GM13976 (cell line): ENCODE measurements around the gene MLXIPL.

ENCODE experiments used
- DNase-seq: peaks from one replicate; pipeline ENCODE4 v3.0.0; 2012; ENCODE audit warnings: low spot score
- in situ Hi-C: fragments of 300-500 bp; cut with MboI; formaldehyde crosslinking; loops from one replicate; pipeline ENCODE4 v1.12.0; 2022; ENCODE audit warnings: low sequenced_read_pairs, mixed read lengths, inconsistent platforms; ENCODE audit not compliant: unreplicated experiment
- TF ChIP-seq, protein P1 (sequence below): IDR thresholded peaks from 2 replicates; pipeline ENCODE4 v1.5.1; 2012; ENCODE audit warnings: borderline replicate concordance, mild to moderate bottlenecking; ENCODE audit not compliant: insufficient read depth; ENCODE audit errors: extremely low read depth, missing control alignments, control extremely low read depth

The MLXIPL gene

DNA sequence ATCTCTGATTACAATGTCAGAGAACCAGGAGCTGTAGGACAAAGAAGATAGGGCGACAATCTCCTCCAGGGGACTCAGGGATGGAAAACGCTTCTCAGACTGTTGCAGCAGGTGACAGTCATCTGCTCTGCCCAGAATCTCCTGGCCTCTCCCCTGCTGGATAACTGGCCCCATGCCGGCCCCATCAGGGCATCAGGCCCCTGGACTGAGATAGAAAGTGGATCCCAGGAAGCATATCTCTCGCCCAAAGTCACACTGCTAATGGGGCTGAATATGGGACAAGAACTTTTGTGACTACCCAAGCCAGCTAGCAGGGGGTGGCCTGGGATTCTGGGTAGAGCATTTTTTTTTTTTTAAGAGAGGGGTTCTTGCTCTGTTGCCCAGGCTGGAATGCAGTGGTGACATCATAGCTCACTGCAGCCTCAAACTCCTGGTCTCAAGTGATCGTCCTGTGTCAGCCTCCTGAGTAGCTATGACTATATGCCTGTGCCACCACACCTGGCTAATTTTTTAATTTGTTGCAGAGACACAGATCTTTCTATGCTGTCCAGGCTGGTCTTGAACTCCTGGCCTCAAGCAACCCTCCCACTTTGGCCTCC, 20.5 kb upstream of the MLXIPL start:
- TF ChIP-seq, protein P1, sequence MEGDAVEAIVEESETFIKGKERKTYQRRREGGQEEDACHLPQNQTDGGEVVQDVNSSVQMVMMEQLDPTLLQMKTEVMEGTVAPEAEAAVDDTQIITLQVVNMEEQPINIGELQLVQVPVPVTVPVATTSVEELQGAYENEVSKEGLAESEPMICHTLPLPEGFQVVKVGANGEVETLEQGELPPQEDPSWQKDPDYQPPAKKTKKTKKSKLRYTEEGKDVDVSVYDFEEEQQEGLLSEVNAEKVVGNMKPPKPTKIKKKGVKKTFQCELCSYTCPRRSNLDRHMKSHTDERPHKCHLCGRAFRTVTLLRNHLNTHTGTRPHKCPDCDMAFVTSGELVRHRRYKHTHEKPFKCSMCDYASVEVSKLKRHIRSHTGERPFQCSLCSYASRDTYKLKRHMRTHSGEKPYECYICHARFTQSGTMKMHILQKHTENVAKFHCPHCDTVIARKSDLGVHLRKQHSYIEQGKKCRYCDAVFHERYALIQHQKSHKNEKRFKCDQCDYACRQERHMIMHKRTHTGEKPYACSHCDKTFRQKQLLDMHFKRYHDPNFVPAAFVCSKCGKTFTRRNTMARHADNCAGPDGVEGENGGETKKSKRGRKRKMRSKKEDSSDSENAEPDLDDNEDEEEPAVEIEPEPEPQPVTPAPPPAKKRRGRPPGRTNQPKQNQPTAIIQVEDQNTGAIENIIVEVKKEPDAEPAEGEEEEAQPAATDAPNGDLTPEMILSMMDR = no peak
- DNase-seq = no peak
- in situ Hi-C loops = no loop called here

DNA sequence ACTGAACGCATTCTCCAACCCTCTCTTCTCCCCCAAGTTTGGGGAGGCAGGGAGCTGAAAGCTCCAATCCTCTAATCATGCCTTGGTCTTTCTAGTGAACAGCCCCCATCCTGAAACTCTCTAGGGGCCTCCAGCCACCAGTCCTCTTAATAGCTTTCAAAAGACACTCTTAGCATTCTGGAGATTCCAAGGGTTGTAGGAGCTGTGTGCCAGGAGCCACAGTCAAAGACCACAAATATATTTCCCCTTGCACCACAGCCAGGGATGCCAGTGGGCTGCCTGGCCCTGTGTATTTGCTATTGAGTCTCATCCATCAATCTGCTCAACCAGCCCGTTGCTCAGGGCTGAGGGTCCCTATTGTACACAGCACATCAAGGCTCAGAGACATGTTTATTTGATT, 18.5 kb upstream of the MLXIPL start:
- TF ChIP-seq, protein P1 = no peak
- in situ Hi-C loops = no loop called here
- no peak for DNase-seq

DNA sequence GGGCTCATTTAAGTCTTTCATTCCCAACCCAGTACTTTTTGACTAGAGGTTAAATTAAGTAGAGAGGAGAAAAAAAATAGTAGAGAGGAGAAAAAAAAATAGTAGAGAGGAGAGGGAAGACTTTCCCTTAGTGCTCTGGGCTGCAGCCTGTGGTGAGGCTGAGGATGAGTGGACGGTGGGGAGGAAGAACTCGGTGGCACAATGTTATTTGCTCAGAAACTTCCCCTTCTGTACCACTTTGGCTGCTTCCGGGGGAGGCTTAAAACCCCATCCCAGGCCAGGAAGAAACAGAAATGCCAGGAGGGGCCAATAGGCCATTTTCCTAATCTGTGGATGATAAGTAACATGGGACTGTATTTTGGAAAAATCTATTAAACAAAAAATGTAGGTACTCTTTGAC, 14.6 kb upstream of the MLXIPL start:
- in situ Hi-C loops = no loop called here
- TF ChIP-seq, protein P1 = no peak
- no peak for DNase-seq

DNA sequence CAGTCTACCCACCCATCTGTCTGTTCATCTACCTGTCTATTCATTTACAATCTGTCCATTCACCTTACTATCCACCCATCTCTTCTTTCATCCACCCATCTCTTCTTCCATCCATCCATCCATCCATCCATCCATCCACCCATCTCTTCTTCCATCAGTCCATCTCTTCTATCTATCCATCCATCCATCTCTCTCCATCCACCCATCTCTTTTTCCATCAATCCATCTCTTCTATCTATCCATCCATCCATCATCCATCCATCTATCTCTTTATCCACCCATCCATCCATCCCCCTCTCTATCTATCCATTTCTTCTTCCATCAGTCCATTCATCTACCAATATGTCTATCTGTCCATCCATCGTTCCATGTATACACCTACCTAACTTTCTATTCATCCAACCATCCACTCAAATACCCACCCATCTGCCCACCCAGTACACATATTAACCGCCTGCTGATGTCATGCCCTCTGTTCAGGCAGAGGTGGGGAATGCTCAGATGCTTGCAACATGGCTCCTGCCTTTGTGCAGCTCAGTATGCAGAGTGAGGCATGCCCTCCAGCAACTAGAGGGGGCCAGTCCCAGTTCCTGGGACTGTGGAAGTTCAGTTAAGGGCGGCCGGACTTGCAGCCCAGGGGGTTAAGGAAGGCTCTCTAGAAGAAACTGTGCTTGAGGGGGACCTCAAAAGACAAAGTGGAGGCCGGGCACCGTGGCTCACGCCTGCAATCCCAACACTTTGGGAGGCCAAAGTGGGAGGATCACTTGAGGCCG, 11.3 kb upstream of the MLXIPL start:
- TF ChIP-seq, protein P1 = no peak
- in situ Hi-C loops = no loop called here
- DNase-seq = no peak

DNA sequence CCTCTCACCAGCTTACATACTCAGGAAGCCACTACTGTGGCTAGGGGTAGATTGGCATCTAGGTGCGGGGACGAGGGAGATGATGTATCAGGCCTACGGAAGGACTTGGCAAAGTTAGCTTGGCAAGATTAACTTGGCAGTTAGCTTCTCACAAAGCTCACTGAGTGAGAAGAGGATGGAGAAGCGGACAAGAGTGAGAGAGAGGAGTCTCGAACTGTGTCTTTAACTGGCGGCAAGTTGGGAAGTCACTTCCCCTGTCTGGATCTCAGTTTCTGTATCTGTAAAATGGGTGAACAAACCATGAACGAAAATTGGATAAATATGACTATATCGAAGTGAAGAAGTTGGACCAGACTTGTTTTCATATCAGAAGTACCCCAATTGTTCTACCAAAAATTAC, 9.5 kb upstream of the MLXIPL start:
- DNase-seq = no peak
- TF ChIP-seq, protein P1 = no peak
- in situ Hi-C loops = no loop called here

DNA sequence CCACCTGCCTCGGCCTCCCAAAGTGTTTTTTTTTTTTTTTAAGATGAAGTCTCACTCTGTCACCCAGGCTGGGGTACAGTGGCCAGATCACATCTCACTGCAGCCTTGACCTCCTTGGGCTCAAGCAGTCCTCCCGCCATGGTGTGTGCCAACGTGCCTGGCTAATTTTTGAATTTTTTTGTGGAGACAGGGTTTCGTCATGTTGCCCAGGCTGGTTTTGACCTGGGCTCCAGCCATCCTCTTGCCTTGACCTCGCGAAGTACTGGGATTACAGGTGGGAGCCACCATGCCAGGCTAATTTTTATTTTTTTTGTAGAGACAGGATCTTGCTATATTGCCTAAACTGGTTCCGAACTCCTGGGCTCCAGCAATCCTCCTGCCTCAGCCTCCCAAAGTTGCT, 9.0 kb upstream of the MLXIPL start:
- no peak for DNase-seq
- TF ChIP-seq, protein P1 = no peak
- in situ Hi-C loops = no loop called here
